K562 (cell line): ENCODE results near the gene DMAC2L. TPM values are rescaled to one million over a fixed set of nuclear protein-coding genes. Genes with fewer than 3 reads are reported as not detected.

Source experiments
- C11orf30 ChIP-seq: fragments of 450-650 bp; IDR thresholded peaks from 2 replicates; pipeline ENCODE4 v1.6.1; 2016; ENCODE audit warnings: low read depth, mild to moderate bottlenecking
- ETV5 ChIP-seq: sonication (generic); formaldehyde crosslinking; IDR thresholded peaks from 2 replicates; pipeline ENCODE4 v1.4.0; 2020; ENCODE audit warnings: low read depth, mild to moderate bottlenecking, missing genetic modification reagents
- HDAC6 ChIP-seq: IDR thresholded peaks from 2 replicates; pipeline ENCODE4 v1.6.1; 2012; ENCODE audit warnings: low read depth, mild to moderate bottlenecking, control low read depth, inconsistent platforms, low read length, moderate library complexity
- JUN ChIP-seq, 2 experiments: sonication (generic) in 1 of 2; formaldehyde crosslinking in 1 of 2; IDR thresholded peaks; 2 replicates each; pipeline versions ENCODE4 v1.6.1 to v1.8.0; 2012 to 2022; ENCODE audit warnings: borderline replicate concordance in 2 of 2, mild to moderate bottlenecking in 2 of 2, improper control_type of control experiment in 1 of 2, low read depth in 1 of 2, low read length in 1 of 2, missing genetic modification reagents in 1 of 2
- KDM5B ChIP-seq: fragments of 200-600 bp; sonication (generic); IDR thresholded peaks from 2 replicates; pipeline ENCODE4 v1.6.1; 2012; ENCODE audit warnings: low read depth, mild to moderate bottlenecking, moderate library complexity, low read length, control low read depth, inconsistent platforms; ENCODE audit not compliant: insufficient replicate concordance
- KLF1 ChIP-seq: fragments of 450-650 bp; IDR thresholded peaks from 2 replicates; pipeline ENCODE4 v1.6.1; 2016; ENCODE audit warnings: missing genetic modification characterization, missing compliant biosample characterization
- RCOR1 ChIP-seq, 2 experiments: IDR thresholded peaks; 2 replicates each; pipeline ENCODE4 v1.6.1; 2012; ENCODE audit warnings: low read depth in 2 of 2, low read length in 2 of 2, borderline replicate concordance in 1 of 2, improper control_type of control experiment in 1 of 2
- RNF2 ChIP-seq: sonication (generic); IDR thresholded peaks from 2 replicates; pipeline ENCODE4 v1.6.1; 2016
- TCF3 ChIP-seq: sonication (generic); formaldehyde crosslinking; IDR thresholded peaks from 2 replicates; pipeline ENCODE4 v1.4.0; 2020; ENCODE audit warnings: mild to moderate bottlenecking, missing genetic modification reagents
- USF2 ChIP-seq: sonication (generic); formaldehyde crosslinking; IDR thresholded peaks from 2 replicates; pipeline ENCODE4 v1.5.0; 2020; ENCODE audit warnings: missing genetic modification reagents
- ZBTB1 ChIP-seq: sonication (generic); formaldehyde crosslinking; IDR thresholded peaks from 2 replicates; pipeline ENCODE4 v1.8.1; 2023; ENCODE audit warnings: missing genetic modification reagents, low read depth, mild to moderate bottlenecking, borderline replicate concordance
- ZBTB7A ChIP-seq: IDR thresholded peaks from 2 replicates; pipeline ENCODE4 v1.6.1; 2011; ENCODE audit warnings: low read depth, mild to moderate bottlenecking, low read length, moderate library complexity, borderline replicate concordance; ENCODE audit not compliant: control insufficient read depth
- ZFP1 ChIP-seq: fragments of 450-650 bp; formaldehyde crosslinking; IDR thresholded peaks from 2 replicates; pipeline ENCODE4 v1.4.0; 2020; ENCODE audit warnings: mild to moderate bottlenecking, mixed read lengths
- ZKSCAN1 ChIP-seq: fragments of 150-350 bp; IDR thresholded peaks from 2 replicates; pipeline ENCODE4 v1.6.1; 2016; ENCODE audit warnings: low read depth, low read length
- ZNF232 ChIP-seq: sonication (generic); formaldehyde crosslinking; IDR thresholded peaks from 2 replicates; pipeline ENCODE4 v1.8.0; 2022; ENCODE audit warnings: mild to moderate bottlenecking, missing genetic modification reagents
- polyA plus RNA-seq, 8 experiments: library from polyadenylated mRNA; depleted of rRNA in 4 of 8; stranded (reverse) in 5 of 8; unstranded in 3 of 8; fragments of >200 nt; fragmentation: Nextera tagmentation in 2 of 8; fragmentation: Illumina TruSeq in 1 of 8; extraction: Ambion mirVana in 2 of 8; extraction: Trizol in 1 of 8; gene quantifications; 2 replicates each; pipeline versions ENCODE4 v1.2.1 to v1.2.3, GENCODE V29; 2011 to 2014; ENCODE audit warnings: inconsistent platforms in 1 of 8, missing spikeins in 1 of 8
- total RNA-seq, 7 experiments: library from RNA; depleted of rRNA in 6 of 7; stranded (reverse); fragments of >200 nt in 6 of 7; fragmentation: Illumina TruSeq in 2 of 7; extraction: Trizol in 2 of 7; gene quantifications; 2 replicates each; pipeline versions ENCODE4 v1.2.1 to v1.2.3, GENCODE V29; 2011 to 2021; ENCODE audit warnings: low replicate concordance in 1 of 7
- TF ChIP-seq, protein P1 (sequence below): fragments of 250-450 bp; sonication (Bioruptor Pico); IDR thresholded peaks from 2 replicates; pipeline ENCODE4 v1.9.0; 2021; ENCODE audit warnings: mild to moderate bottlenecking, inconsistent platforms

The DMAC2L gene
- total and polyA plus RNA-seq, 9 of the 15 experiments (the other 6 are each of a cell fraction or from before 2014, with no cell fraction given) = 4.0 to 37.2 (median 9.3) TPM

DNA sequence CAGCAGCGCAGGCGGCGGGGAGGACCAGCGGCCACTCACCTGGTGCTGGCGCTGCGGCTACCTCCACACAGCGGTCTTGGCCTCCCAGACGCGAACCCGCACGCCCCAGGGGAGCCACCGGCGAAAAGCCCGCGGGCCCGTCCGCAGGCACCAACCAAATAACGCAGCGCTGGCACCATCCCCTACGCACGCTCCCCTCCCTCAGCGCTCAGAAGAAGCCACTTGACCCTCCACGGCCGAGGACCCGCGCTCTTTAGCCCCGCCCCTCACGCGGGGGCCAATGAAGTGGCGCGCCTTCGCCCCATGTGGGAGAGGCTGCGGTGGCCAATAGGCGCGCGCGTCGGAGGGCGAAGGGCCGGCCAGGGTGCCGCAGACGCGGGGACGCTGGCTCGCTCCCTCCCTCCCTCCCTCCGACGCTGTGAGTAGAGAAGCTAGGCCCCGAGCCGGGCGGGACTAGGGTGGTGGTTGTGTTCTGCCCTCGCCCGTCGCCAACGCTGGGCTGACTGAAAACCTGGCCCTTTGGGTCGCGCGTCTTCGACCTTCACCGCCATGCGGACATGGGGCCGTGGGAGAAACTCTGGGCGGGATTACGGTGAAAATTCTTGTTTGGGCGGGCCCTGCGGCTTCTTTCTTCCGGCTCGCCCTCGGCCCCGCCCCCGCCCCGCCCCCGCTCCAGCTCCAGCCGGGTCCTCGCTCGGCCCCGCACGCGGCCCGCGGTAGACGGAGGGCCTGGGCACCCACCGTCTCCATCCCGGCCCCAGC, at the start of gene DMAC2L, which contains the start of gene L2HGDH (continued):
- TF ChIP-seq ZBTB1 (CRISPR knock-in tag) = peak; percentile 58; the same call in 1 of the 2 replicates
- TF ChIP-seq RCOR1 (IDR thresholded peaks at IDR 0.05; ENCODE audit: borderline replicate concordance in 1 of 2, low read depth in 2 of 2, low read length in 2 of 2) = peak in 1 of 2 experiments; percentile 45; a peak in 1 of 4 replicates
- TF ChIP-seq ZFP1 (CRISPR knock-in tag) = no peak
- peak; percentile 9; the same call in 1 of the 2 replicates for TF ChIP-seq ZKSCAN1
- peak; percentile 88 for TF ChIP-seq USF2 (CRISPR knock-in tag)
- peak; percentile 4; the same call in 1 of the 2 replicates for TF ChIP-seq TCF3 (CRISPR knock-in tag)
- TF ChIP-seq HDAC6 = no peak
- TF ChIP-seq RNF2 = peak; percentile 93
- TF ChIP-seq, protein P1, sequence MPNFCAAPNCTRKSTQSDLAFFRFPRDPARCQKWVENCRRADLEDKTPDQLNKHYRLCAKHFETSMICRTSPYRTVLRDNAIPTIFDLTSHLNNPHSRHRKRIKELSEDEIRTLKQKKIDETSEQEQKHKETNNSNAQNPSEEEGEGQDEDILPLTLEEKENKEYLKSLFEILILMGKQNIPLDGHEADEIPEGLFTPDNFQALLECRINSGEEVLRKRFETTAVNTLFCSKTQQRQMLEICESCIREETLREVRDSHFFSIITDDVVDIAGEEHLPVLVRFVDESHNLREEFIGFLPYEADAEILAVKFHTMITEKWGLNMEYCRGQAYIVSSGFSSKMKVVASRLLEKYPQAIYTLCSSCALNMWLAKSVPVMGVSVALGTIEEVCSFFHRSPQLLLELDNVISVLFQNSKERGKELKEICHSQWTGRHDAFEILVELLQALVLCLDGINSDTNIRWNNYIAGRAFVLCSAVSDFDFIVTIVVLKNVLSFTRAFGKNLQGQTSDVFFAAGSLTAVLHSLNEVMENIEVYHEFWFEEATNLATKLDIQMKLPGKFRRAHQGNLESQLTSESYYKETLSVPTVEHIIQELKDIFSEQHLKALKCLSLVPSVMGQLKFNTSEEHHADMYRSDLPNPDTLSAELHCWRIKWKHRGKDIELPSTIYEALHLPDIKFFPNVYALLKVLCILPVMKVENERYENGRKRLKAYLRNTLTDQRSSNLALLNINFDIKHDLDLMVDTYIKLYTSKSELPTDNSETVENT (CRISPR knock-in tag) = peak; percentile 43; the same call in 1 of the 2 replicates
- peak; percentile 63 for TF ChIP-seq KDM5B
- TF ChIP-seq C11orf30 = peak; percentile 64; the same call in 1 of the 2 replicates
- TF ChIP-seq ZNF232 (CRISPR knock-in tag) = peak; percentile 77
- TF ChIP-seq ZBTB7A = peak; percentile 41; the same call in 1 of the 2 replicates
- peak; percentile 36; the same call in 1 of the 2 replicates for TF ChIP-seq JUN (IDR thresholded peaks at IDR 0.05; ENCODE audit: borderline replicate concordance, low read depth, low read length)
- no peak for TF ChIP-seq JUN (CRISPR knock-in tag; IDR thresholded peaks at IDR 0.05; ENCODE audit: borderline replicate concordance)
- TF ChIP-seq ETV5 (CRISPR knock-in tag) = 0 out of 2 replicates have a peak, but pooled peaks have one; percentile 2
- no peak for TF ChIP-seq KLF1 (tag)
